ENCODE results near the gene ACOX3. TPM values are rescaled to one million over a fixed set of nuclear protein-coding genes. Genes with fewer than 3 reads are reported as not detected.

ACOX3 gene
- total and polyA plus RNA-seq, 2 donors, result 17.4 to 36.6 TPM

DNA sequence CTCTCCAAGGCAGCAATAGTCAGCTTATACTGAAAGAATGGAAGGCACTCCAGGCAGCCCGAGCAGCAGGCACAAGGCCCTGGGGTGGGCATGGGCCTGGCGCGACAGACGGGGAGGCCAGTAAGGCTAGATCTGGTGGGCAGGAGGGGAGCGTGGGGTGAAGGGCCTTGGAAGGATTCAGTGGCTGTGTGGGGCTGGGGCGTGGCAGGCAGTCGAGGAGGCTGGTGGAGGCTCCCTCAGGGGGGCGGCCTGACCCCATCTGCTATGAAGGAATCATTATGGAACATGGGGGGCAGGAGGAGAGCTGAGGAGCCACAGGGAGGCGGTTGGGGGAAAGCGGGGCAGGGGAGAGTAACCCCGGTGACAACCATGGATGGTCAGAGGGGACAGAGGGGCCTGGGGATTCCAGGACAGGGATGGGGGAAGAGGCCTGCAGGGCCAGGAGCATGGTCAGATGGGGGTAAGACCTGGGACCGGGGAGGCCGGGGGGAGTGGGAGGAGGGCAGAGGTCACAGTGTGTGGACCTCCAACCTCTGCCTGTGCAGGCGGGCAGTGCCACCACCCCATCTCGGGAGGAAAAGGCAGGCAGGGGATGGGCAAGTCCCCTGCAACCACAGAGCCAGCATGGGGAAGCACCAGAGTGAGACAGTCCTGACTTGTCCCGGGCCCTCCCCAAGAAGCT is 70.3 kb downstream of the ACOX3 start:
- Histone ChIP-seq H3K36me3 (ENCODE audit: insufficient read depth) (peaks cover 2% of the 10 kb centered on the region), H3K4me3 (ENCODE audit: low read depth, low read length) (no peak overlapping the region), H3K27ac (ENCODE audit: low read depth) (no peak overlapping the region), H3K4me1 (ENCODE audit: insufficient read depth) (no peaks in the 10 kb centered on the region)
- WGBS, result 93% methylated on average over 16 of the region's 16 CpGs
- DNase-seq (ENCODE audit: extremely low spot score), result no peak

DNA sequence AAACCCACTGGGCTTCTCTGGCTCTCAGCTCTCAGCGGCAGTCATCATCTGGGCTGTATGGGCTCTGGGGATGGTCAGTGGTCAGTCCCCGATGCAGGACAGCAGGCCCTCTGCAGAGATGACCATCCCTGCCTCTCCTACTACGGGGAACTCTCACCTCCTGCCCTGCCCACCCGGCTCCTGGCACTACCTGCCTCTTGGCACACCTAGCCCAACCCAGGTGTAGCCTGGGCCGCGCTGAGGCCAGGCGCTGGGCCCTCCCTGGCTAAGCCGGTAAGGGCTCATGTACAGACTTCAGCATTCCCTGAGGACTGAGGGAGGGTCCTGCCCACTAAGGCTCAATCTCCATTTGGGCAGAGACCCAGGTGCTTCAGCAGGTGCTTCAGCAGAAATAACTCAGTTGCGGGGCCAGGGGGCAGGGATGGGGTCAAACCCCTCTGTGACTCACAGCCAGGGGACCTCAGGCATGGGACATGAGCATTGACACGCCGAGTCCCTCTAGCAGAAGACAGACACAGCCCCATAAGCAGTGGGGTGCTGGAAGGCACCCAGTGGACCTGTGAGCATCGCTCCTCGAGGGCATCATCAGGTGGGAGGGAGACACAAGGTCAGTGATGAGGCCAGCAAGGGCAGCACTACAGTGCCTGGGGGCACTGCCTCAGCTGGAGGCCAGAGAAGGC is 71.0 kb downstream of the ACOX3 start:
- Histone ChIP-seq H3K4me3 (ENCODE audit: low read depth, low read length) (no peak overlapping the region), H3K36me3 (ENCODE audit: insufficient read depth) (peaks cover 2% of the 10 kb centered on the region), H3K4me1 (ENCODE audit: insufficient read depth) (no peaks in the 10 kb centered on the region), H3K27ac (ENCODE audit: low read depth) (no peak overlapping the region)
- WGBS, result 93% methylated on average over 13 of the region's 13 CpGs
- DNase-seq (ENCODE audit: extremely low spot score), result no peak

DNA sequence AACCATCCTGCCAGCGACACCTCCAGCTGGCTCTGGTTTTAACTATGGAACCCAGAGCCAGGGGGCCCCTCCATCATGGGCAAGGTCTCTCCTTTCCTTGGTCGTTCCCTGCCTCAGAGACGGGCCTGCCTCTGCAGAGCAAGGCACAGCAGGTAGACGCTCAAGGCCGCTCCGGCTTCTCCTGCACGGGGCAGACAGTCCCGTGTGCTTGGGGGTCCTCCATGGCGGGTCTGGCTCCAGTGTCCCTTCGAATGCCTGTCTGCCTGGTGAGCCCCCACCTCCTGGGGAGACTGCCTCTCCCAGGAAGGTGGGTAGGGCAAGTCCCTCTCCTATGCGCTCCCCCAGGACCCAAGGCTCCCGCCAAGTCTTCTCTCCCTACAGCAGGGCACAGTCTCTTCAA is 71.5 kb downstream of the ACOX3 start:
- Histone ChIP-seq H3K36me3 (ENCODE audit: insufficient read depth) (peaks cover 2% of the 10 kb centered on the region), H3K27ac (ENCODE audit: low read depth) (no peak overlapping the region)
- WGBS, result 88% methylated on average over 12 of the region's 12 CpGs

DNA sequence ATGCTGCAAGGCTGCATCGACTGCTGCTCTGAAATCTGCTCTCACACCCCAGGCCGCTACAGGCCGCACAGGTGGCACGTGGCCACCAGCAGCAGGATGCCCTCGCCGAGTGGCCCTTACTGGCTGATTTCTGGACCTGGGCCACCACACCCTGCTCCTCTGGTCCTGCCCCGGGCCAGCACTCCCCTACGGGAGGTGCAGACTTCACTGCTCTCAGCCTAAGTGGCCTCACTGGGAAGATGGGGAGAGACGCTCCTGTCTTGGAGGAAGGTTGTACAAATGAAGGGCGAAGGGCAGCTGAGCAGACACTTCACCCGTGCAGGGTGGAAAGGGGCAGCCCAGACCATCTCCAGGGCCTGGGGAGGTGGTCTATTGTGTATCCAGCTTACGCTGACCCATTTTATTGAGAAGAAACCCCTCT is 72.5 kb downstream of the ACOX3 start:
- no peak overlapping the region for H3K4me3 ChIP-seq (ENCODE audit: low read depth, low read length)
- 91% methylated on average over 12 of the region's 12 CpGs for WGBS
- DNase-seq (ENCODE audit: extremely low spot score), result no peak
- no peak overlapping the region for H3K27ac ChIP-seq (ENCODE audit: low read depth)
- H3K36me3 ChIP-seq (ENCODE audit: insufficient read depth), result peaks cover under 1% of the 10 kb centered on the region
- H3K4me1 ChIP-seq (ENCODE audit: insufficient read depth), result no peaks in the 10 kb centered on the region

More for the DNA sequence above, 71.5 kb downstream of the ACOX3 start:
- Histone ChIP-seq H3K4me1 (ENCODE audit: insufficient read depth) (no peaks in the 10 kb centered on the region), H3K4me3 (ENCODE audit: low read depth, low read length) (no peak overlapping the region)
- no peak for DNase-seq (ENCODE audit: extremely low spot score)

DNA sequence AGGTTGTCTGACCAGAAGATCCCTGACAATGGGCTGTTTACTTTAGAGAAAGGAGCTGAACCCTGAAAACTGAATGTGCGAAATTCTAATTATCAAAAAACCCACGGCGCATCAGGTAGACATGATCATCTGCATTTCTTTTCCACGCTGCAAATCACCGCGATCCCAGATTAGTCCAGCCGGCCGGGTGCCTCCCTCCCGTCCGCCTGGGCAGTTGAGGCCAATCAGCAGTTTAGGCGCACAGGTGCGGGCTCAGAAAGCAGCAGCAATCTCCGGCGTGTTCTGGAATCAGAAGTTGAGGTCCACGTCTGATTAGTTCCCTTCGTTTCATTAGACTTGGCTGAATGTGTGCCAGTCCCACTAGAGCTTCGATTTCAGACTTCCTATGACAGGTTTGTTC is 73.9 kb downstream of the ACOX3 start:
- 85% methylated on average over 17 of the region's 17 CpGs for WGBS
- no peaks in the 10 kb centered on the region for H3K4me1 ChIP-seq (ENCODE audit: insufficient read depth)
- H3K27ac ChIP-seq (ENCODE audit: low read depth), result no peak overlapping the region
- H3K4me3 ChIP-seq (ENCODE audit: low read depth, low read length), result no peak overlapping the region
- DNase-seq (ENCODE audit: extremely low spot score), result no peak
- no peaks in the 10 kb centered on the region for H3K36me3 ChIP-seq (ENCODE audit: insufficient read depth)

DNA sequence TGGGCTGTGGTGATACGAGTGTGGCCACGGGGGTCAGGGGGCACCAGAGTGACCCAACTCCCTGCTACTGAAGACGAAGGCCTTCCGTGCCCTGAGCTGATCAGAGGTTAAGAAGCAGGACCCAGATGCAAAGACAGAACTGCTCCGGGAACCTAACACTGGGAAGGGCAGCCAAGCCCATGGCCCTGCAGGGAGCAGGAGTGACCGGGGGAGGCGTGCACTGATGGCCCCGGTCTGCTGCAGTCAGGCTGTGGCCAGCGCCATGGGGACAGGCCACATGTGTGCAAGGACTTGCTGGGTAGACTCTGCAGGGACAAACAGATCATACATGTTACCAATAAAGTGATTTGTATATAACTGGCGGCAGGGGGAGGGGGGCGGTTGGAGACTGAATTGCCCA is 74.6 kb downstream of the ACOX3 start:
- 85% methylated on average over 11 of the region's 11 CpGs for WGBS
- no peak overlapping the region for H3K4me3 ChIP-seq (ENCODE audit: low read depth, low read length)
- H3K27ac ChIP-seq (ENCODE audit: low read depth), result no peak overlapping the region
- no peaks in the 10 kb centered on the region for H3K36me3 ChIP-seq (ENCODE audit: insufficient read depth)
- H3K4me1 ChIP-seq (ENCODE audit: insufficient read depth), result no peaks in the 10 kb centered on the region
- DNase-seq (ENCODE audit: extremely low spot score), result no peak

DNA sequence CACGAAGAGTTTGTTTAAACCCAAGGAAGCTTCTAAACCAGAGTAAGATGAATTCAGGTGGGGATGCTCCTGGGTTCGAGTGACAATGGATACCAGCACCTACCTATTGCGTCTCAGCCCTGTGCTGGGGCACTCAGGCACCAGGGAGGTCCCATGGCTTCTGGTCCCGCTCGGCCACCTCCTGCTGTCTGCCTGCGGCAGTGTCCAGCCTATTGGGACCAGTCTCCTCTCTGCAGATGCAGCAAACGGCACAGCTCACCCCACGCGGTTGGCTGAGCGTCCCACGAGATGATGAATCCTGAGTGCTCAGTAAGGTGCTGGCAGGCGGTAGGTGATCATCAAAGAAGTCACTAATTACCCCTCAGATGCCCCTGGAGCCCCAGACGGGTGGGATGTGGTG is 75.2 kb downstream of the ACOX3 start:
- Histone ChIP-seq H3K4me3 (ENCODE audit: low read depth, low read length) (no peak overlapping the region), H3K4me1 (ENCODE audit: insufficient read depth) (no peaks in the 10 kb centered on the region), H3K36me3 (ENCODE audit: insufficient read depth) (no peaks in the 10 kb centered on the region), H3K27ac (ENCODE audit: low read depth) (no peak overlapping the region)
- no peak for DNase-seq (ENCODE audit: extremely low spot score)
- WGBS, result 87% methylated on average over 13 of the region's 13 CpGs

DNA sequence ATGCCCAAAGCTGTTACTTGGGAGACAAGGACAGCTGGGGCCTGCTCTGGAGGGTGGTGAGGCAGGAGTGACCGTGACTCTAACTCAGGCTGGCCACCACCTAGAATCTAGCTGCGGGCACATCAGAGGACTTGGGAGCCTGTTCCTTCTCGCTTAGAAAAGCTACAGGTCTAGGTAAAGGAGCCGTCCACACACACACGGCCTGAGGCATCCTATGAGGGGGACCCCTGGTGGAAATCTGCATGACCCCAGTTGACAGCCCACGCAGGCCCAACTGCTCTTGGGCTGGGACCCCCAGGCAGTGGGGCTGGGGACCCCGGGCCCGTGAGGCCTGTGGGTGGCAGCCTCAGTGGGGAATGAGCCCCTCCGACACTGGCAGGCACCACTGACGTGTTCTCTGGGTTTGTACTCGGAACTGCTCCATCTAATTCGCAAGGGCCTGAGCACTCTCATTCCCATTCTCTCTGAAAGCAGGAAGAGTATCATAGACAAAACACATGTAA is 75.6 kb downstream of the ACOX3 start:
- H3K27ac ChIP-seq (ENCODE audit: low read depth), result no peak overlapping the region
- H3K36me3 ChIP-seq (ENCODE audit: insufficient read depth), result no peaks in the 10 kb centered on the region
- no peak for DNase-seq (ENCODE audit: extremely low spot score)
- H3K4me1 ChIP-seq (ENCODE audit: insufficient read depth), result no peaks in the 10 kb centered on the region
- no peak overlapping the region for H3K4me3 ChIP-seq (ENCODE audit: low read depth, low read length)
- 95% methylated on average over 12 of the region's 12 CpGs for WGBS

DNA sequence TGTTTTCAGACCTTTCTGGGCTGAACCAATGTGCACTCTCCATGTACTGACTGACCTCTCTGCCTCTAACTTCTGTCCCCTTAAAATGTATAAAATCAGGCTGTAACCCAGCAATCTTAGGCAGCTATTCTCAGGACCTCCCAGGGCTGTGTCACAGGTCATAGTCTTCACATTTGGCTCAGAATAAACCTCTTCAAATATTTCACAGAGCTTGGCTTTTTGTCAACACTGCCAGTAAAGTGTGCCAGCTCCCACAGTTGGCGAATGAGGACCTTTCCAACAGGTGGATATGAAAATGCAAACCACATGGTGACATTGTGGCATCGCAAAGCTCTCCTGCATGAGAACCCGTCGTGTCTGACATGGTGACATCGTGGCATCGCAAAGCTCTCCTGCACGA is 76.4 kb downstream of the ACOX3 start:
- H3K36me3 ChIP-seq (ENCODE audit: insufficient read depth), result no peaks in the 10 kb centered on the region
- DNase-seq (ENCODE audit: extremely low spot score), result no peak
- no peak overlapping the region for H3K4me3 ChIP-seq (ENCODE audit: low read depth, low read length)
- H3K4me1 ChIP-seq (ENCODE audit: insufficient read depth), result no peaks in the 10 kb centered on the region
- H3K27ac ChIP-seq (ENCODE audit: low read depth), result no peak overlapping the region
- 89% methylated on average over 7 of the region's 7 CpGs for WGBS

DNA sequence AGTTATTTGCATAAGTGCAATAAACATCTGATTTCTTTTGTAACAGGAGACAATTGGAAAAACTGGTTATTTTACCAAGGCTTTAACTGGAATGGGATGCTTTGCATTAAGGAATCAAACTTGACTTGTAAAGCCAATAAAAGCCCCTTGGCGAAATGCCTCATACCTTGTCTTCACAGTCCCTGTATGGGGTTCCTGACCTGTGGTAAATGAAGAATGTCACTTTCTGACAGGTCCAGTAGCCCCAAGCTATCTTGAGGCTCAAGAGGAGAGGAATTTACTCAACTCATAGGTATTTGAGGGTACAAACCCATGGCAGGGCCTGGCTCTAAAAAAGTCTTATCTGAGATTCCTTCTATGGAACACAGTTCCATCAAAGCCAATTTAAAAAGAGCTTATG is 78.0 kb downstream of the ACOX3 start:
- DNase-seq (ENCODE audit: extremely low spot score), result no peak
- WGBS, result 80% methylated on average over 1 of the region's 1 CpG
- Histone ChIP-seq H3K4me1 (ENCODE audit: insufficient read depth) (no peaks in the 10 kb centered on the region), H3K27ac (ENCODE audit: low read depth) (no peak overlapping the region), H3K4me3 (ENCODE audit: low read depth, low read length) (no peak overlapping the region), H3K36me3 (ENCODE audit: insufficient read depth) (no peaks in the 10 kb centered on the region)

DNA sequence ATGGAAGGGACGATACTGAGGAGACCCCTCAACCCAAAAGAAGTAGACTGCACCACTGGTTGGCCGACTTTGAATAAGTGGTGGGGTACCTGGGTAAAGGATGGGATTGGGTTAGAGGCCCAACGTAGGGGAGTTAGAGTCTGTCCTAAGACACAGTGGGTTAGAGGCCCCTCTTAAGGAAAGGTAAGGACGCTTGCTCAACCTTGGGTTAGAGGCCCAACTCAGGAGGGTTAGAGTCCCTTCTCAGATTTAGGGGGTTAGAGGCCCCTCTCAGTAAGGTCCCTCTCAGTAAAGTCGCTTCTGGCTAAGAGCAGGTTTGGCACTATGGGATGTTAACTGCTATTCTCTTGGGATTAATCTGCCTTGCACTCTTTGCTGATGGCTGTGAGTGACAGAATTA is 81.3 kb downstream of the ACOX3 start:
- Histone ChIP-seq H3K4me3 (ENCODE audit: low read depth, low read length) (no peak overlapping the region), H3K36me3 (ENCODE audit: insufficient read depth) (no peaks in the 10 kb centered on the region), H3K4me1 (ENCODE audit: insufficient read depth) (no peaks in the 10 kb centered on the region), H3K27ac (ENCODE audit: low read depth) (no peak overlapping the region)
- WGBS, result 85% methylated on average over 5 of the region's 5 CpGs
- DNase-seq (ENCODE audit: extremely low spot score), result no peak

DNA sequence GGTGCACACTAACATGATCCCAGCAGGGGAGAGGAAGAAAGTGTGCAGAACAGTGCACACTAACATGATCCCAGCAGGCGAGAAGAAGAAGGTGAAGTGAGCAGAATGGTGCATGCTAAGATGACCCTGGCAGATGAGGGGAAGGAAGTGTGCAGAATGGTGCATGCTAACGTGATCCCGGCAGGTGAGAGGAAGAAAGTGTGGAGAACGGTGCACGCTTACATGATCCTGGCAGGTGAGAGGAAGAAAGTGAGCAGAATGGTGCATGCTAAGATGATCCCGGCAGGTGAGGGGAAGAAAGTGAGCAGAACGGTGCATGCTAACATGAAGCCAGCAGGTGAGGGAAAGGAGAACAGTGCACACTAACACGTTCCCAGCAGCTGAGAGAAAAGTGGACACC is 83.7 kb downstream of the ACOX3 start:
- no peak for DNase-seq (ENCODE audit: extremely low spot score)
- Histone ChIP-seq H3K36me3 (ENCODE audit: insufficient read depth) (no peaks in the 10 kb centered on the region), H3K27ac (ENCODE audit: low read depth) (no peak overlapping the region), H3K4me3 (ENCODE audit: low read depth, low read length) (no peak overlapping the region), H3K4me1 (ENCODE audit: insufficient read depth) (no peaks in the 10 kb centered on the region)
- WGBS, result 89% methylated on average over 8 of the region's 8 CpGs

DNA sequence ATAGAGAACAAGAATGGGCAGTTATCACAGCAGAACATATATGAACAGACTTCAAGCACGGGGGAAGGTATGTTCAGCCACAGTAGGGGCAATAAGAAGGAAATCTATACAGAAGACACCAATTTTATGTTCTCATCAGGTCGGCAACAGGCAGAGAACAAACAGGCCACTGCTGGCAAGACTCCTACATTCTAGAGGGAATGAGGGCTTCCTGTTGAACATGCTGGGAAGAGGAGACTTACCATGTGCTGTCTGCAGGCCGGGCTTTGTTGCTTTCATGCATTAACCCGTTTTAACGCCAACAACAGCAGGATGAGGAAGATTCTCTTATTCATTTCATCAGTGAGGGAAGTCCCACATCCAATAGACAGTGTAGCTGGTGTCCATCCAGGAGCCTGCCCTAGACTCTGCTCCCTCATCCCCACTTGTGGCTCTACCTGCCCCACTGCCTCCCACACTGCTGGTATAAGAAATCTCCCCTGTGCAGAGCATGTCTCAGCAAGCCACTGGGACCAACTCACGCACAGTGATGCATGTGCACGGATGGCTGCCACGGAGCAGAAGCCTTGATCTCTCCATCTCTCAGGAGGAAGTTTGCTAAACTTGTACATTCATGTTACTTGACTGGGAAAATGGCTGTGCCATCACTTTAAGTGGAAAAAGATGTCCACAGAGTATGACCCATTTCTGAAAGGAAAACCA is 84.5 kb downstream of the ACOX3 start:
- no peak for DNase-seq (ENCODE audit: extremely low spot score)
- Histone ChIP-seq H3K27ac (ENCODE audit: low read depth) (no peak overlapping the region), H3K4me1 (ENCODE audit: insufficient read depth) (no peaks in the 10 kb centered on the region), H3K36me3 (ENCODE audit: insufficient read depth) (no peaks in the 10 kb centered on the region), H3K4me3 (ENCODE audit: low read depth, low read length) (no peak overlapping the region)
- 41% methylated on average over 8 of the region's 8 CpGs for WGBS

DNA sequence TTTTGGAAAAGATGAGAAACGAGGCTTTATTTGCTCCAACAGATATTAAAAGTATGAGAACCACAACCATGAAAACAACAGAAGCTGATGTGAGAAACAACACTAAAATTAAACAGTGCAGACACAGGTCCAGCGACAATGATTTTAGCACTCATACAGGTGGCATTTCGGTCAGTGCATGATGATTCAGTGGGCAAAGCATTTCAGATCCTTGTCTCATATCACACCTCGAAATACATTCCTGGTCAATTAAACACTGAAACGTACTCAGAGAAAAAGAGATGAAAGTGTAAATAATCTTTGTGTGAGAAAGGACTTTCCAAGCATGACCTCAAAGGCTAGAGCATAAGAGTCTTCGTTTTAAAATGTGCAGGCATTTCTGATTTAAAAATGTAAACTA is 85.2 kb downstream of the ACOX3 start:
- no peaks in the 10 kb centered on the region for H3K36me3 ChIP-seq (ENCODE audit: insufficient read depth)
- DNase-seq (ENCODE audit: extremely low spot score), result no peak
- H3K27ac ChIP-seq (ENCODE audit: low read depth), result no peak overlapping the region
- H3K4me3 ChIP-seq (ENCODE audit: low read depth, low read length), result no peak overlapping the region
- 58% methylated on average over 6 of the region's 6 CpGs for WGBS
- no peaks in the 10 kb centered on the region for H3K4me1 ChIP-seq (ENCODE audit: insufficient read depth)

Data from urinary bladder (tissue), 4 donors.